ENCODE measurements around the gene TBC1D16.

Gene TBC1D16

DNA sequence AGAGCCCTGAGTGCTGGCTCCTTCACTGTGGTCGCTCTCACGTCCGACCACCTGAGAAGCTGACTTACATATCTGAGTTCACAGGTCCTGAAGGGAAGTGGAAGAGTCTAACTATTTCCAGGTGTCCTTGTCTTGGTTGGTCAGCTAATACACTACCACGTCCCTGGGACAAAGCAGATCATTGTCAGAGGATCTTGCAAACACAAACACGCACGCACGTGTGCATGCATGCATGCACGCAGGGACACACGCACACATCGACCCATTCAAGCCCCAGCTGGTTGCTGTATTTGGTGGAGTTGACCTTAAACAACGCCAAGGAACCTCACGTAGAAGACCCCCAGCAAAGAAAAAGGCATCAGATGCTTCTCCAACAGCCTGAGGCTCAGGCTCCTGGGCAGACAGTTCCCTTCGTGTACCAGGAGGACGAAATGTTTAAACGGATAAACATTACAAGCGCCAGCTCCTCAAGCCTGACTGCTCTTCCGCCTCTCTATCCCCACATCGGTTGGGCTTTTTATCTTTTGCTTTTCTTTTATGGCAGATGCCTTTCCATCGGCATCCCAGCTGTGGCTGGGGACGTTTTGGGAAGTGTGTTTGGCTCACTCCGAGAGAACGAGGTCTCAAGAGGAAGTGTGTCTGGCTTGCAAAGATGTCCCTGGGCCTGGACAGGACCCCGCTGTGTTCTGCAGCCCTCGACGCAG is 95.8 kb downstream of the TBC1D16 start:
- no peak for DNase-seq (ENCODE audit: low read depth in 2 of 2)

DNA sequence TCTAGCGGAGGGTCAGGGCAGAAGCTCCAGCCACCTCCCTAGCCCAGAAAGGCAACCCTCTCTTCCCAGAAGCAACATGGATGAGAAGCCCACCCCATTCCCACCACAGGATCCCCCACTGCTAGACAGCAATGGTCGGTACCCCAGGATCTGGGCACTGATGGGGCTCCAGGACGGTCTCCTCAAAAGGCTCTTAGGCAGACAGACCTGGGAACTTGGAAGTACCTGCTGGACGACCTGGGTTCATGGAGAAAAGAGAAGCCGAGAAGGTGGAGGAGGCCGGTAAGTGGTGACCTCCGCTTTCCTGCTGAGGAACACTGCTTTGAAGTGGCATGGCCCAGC is 96.6 kb downstream of the TBC1D16 start:
- no peak for DNase-seq (ENCODE audit: low read depth in 2 of 2)

DNA sequence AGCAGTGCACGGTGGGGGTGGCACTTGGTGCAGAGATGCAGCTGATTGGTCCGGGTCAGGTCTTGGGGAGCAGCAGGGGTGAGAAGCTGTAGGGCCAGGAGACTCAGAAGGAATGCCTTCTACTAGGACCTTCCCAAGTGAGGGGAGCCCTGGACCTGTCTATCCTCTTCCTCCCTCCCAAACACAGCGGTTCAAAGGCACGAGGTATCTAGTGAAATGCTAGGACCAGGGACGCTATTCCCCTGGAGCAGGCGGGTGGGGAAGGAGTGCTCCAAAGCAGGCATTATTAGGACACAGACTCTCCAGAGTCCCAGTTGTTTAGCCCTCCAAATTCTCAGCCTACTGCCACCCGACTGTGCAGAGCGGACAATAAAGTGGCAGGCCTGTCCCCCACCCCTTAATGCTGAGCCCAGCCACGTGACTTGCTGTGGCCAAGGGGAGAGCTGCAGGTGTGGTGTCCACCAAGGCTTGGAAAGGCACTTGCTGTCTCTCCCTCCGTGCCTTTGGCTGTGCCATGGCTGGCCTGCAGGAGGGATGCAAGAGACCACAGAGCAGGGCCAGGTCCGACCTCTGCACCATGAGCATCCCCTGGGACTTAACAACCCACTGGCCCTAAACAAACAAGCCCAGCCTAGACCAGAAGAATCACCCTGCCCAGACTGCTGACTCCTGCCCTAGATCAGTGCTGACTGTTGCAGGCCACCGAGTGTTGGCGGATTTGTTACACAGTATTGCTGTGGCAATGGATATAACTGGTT is 97.2 kb downstream of the TBC1D16 start:
- DNase-seq (ENCODE audit: low read depth in 2 of 2): no peak

DNA sequence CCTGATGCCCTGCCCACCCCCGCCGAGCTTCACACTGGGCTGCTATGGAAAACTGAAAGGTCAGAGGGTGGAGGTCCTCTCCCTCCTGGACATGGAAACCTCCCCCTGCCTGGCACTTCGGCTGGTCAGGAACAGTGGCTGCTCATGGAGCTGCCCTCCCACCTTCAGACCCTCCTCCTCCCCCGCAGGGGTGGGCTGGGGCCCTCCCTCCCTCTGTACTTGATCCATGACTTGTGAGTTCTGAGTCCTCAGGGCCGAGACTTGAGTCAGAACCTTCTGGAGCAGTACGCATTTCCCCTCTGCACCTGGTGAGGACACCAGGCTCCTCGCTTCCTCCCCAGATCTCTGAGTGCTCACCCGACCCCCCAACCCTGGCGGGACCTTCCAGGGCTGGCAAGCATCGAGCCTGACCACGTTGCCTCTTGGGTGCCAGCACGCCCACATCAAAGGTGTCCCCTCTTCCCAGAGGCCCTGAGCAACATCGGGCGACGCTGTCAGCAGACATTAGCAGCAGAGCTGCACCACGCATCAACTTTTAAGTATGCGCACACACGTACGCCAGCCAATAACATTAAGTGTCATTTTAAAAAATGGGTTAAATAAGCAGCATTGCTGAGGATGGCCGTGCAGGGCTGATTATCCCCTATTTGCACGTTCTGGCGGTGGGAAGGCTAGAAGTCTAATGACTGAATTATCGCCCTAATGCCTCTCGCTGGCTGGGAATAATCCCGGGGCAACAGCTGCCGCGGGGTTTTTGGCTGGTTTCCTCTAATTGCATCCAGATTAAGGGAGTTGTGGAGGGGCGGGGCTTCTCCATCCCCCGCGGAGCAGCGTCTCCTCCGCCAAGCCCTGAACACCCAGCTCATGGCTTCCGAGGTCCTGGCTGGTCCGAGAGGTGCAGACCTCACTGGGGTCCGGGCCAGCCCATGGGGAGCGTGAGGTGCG is 98.0 kb downstream of the TBC1D16 start:
- no peak for DNase-seq (ENCODE audit: low read depth in 2 of 2)

- no peak for DNase-seq (ENCODE audit: low read depth in 2 of 2)
These were observed 98.9 kb downstream of the TBC1D16 start for GRCh38 chr17:79936641-79937381.

GRCh38 chr17:79936050-79936449 is 99.6 kb downstream of the TBC1D16 start:
- no peak for DNase-seq (ENCODE audit: low read depth in 2 of 2)

DNA sequence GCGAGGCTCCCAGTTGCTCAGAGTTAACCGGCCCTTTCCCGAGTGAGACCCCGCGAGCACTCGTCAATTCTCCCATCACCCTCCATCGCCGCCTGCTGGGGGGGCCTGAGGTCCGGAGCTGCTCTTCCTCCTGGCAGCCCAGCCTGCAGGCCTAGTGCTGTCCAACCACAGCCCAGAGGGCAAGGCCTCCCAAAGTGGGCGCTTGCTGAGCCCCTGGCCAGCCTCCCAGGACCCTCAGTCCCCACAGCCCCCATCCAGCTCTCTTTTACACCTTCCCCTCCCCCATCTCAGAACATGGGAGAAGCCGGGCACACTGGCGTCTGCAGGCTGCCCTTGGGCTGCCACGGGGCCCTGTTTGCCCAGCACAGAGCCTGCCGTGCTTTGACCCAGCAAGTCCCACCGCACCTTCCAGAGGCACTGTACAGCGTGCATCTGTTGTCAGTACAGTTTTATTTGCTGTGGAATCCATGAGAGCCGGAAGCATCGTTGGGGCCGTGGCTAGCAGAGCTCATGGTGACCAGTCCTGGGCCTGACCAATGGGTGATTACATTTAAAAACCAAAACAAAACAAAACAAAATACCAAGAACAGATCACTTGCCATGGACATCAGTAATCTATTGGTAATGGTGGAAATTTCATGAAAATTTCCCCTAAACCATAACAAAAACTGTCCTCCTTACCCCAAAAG is 100.3 kb downstream of the TBC1D16 start:
- DNase-seq (ENCODE audit: low read depth in 2 of 2): no peak

DNA sequence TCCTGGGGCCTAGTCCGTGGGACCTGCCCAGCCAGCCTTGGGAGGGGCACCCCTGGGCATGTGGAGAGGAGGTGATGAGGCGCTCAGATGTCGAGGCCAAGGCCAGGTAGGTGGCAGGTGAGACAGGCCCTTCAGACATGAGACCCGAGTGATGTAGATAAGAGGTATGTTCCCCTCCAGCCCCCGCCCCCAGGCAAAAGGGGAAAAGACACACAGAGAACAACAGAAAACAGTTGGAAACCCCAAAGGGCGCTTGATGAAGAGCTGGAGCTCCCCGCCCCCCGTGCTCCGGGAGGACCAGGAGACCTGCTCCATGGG is 101.1 kb downstream of the TBC1D16 start:
- no peak for DNase-seq (ENCODE audit: low read depth in 2 of 2)

- DNase-seq (ENCODE audit: low read depth in 2 of 2): no peak
These were observed 101.6 kb downstream of the TBC1D16 start for GRCh38 chr17:79933863-79934652.

DNA sequence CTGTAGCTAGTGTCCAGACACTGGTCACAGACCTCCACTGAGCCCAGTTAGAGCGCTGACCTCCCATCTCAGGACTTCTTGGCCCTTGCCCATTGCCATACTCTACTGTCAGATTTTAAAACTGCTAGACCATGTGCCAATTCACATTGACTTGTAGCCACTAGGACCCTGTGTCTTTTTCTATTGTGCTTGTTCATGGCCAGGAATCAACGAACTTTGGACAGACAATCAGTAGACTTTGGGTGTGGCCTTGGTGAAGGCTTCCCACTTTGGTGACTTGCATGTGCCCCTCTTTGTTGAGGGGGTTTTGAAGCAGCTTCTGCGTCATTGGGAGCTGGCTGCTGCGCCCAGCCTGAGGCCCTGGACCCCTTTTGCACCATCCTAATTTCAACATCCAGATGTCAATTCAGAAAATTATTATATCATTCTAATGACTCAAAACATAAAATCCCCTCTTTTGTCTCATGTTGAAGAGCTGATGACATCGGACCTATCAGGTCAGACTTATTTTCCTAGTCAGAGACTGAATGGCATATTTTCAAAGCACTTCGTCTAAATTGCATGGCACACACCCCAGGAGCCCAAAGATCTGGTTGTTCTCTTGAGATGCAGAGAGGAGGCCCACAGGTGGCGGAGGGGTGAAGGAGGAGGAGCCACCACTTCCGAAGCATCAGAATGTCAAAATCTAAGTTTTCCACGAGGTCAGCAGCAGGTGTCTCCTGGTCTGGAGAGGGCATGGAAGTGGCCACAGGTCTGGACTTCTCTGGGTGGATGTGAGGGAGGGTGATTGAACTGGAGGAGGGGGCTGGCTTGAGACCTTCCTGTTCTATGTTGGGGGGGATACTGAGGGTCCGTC is 103.0 kb downstream of the TBC1D16 start:
- DNase-seq (ENCODE audit: low read depth in 2 of 2): no peak

DNA sequence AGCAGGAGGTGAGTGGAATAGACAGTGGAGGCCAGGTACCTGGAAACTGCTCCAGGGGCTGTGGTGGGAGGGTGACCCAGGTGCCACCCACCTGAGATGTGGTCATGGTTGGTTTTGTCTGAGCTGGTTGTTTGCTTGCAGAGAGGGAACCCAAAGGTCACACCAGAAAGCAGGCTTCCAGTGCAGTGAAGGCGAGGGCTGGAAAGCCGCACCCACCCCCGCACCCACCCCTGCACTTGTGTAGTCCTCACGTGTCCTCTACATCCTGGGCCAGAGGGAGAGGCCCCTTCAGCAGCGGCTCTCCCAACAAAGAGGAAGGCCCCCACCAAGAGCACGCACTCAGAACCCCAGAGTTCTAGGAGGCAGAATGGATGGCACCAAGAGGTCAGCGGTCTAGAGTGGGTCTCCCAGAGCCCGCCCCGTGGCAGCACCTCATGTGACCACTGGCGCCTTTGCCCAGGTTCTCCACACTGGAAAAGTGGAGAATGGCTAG is 103.8 kb downstream of the TBC1D16 start:
- no peak for DNase-seq (ENCODE audit: low read depth in 2 of 2)

DNA sequence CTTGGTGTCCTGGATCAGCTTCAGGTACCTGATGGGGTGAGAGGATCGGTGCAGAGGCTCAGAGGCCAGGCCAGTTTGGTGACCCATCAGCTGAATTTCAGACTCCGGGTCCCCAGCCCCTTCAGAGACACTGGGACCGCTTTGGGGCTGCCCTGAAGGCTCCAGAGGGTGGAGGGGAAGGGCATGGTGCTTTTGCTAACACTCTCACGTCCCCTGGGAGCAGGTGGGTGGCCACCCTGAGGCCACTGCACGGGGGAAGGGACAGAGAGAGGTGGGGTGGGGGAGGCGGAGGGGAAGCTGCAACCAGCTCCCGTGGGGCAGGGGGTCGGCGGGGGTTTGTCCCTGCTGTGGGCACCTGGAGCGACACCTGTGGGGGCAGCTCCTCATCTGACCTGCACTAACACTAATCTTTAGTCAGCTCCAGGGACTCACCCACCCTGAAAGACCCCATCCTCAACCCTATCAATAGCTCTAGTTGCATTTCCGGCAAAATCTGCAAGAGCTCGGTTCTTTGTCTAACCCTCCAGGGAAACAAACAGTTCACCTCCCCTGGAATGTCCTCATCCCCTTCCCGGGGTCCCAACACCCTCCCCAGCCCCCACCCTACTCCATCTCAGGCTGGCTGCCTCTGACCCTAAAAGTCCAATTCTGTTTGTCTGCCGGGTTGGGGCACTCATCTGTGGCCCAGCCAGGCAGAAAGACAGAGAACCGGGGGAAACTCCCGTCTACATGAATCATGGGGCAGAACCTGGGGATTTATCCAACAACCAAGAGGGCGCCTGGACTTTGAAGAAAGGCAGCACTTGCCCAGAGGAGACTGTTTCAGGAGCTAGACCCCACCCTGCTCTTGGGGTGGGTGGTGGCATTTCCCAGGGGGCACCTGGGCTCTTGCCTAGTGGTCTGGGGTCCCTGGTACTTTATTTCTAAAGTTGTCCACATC is 104.5 kb downstream of the TBC1D16 start:
- DNase-seq (ENCODE audit: low read depth in 2 of 2): no peak

DNA sequence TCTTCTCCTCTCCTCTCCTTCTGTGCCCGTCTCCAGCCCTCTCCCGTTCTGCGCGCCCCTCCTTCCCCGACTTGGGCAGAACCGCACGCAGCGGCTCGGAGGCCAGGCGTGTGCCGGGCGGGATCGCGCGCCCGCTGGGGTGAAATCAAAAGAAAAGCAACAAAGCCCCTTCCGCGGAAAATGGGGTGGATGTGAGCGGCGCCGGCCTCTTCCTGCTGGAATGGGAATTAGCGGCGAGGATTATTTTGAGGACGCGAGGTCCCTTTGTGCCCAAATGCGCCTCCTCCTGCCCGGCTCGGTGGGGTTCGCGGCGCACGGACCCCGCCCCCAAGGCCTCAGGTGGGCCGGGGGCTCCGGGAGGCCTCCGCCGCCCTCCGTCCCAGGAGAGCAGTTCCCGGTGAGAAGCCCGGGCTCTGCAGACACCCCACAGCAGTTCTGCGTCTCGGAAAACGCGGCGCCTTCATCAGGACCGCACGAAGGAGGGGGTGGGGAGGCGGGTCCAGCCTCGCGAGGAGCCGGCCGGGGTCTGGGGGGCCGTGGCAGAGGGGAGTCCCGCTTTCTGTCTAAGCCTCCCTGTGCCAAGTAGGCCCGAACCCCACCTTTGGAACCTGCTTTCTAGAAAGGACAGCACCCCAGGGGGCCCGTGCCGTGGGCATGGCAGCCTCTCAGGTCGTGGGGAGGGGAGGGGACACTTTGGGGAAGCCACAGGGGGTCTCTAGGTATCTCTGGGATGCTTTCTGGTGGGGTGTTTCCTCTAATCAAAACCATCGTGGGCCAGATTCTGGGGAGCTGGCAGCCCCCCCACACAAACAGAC is 105.4 kb downstream of the TBC1D16 start:
- DNase-seq (ENCODE audit: low read depth in 2 of 2): no peak

DNA sequence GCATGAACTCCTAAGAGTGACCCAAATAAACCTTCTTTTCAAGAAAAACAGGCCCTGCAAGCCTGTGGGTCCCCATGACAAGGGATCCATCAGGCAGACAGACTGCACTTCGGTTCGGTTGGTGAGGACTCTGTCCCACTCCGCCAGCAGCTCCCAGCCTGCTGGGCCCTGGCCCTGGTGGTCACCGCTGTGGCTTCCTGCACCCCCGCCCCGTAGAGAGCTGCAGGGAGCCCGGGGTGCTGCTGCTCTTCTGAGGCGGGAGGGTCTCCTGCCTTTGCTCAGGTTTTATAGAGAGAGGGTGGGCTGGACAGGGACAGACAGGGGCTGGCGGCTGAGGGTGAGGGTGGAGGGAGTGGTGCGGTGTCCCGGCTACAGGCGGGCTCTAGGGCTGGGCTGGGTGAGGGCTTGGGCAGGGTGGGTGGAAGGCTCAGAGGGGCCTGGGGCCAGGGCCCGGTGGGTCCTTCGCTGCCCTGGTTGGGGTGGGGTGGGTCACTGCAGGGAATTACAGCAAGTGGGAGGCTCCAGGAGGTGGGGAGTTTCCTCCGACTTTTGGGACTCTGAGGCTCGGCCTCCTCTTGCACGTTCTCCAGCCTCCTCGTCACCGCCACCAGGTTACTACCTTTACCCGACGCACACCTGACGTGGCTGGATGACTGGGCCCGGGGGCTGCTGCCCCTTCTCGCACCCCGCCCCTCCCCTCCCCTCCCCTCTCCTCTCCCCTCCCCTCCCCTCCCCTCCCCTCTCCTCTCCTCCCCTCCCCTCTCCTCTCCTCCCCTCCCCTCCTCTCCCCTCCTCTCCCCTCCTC is 106.2 kb downstream of the TBC1D16 start:
- DNase-seq (ENCODE audit: low read depth in 2 of 2): no peak

DNA sequence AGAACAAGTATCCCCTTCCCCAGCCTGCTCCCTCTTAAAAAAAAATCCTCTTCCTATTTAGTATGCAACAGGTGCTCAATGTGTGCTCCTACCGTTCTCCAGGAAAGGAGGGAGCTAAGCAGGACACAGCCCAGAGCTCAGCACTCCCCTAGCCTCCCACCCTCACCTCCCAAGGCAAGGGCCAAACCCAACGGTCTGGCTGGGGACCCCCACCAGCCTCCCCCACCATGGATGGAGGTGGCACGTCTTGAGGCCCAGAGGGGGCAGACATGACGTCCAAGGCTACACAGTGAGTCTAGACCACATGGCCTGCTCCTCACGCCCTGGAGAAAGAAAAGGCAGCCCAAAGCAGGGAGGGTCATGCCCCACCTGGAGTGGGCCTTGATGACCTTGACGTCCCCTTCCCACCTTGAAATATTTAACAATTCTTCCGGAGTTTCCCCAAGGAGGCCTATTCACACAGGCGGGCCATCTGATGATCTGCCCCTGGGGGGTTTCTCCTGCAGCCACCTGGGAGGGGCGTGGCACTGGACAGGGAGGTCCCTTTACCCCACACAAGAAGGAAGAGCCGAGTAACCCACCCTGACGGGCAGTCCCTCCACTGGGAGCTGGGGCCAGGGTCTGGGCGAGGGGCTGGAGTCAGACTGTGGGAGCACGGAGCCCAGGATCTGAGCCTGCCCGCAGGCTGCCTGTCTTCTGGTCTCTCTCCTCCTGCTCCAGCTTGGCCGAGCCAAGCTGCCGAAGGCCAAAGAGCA is 107.0 kb downstream of the TBC1D16 start:
- DNase-seq (ENCODE audit: low read depth in 2 of 2): no peak

Data from stimulated activated CD4-positive, alpha-beta T cell treated with anti-CD3 and anti-CD28 coated beads, Interleukin-4, amount 100 ng/mL, for 48 hours (primary cell).